Activated CD4-positive, alpha-beta T cell treated with anti-CD3 and anti-CD28 coated beads for 48 hours (primary cell): Measurements from ENCODE around the gene CHM.
"Not testable (repeated sequence)": the region's sequence is repeated elsewhere in the genome, so short reads cannot be mapped to it uniquely, and the experiment has no call there.

Experiments
- DNase-seq: peaks from one replicate; pipeline ENCODE4 v3.0.0-alpha.2; 2020

Gene CHM

GRCh38 chrX:86047174-86047935 lies at the start of gene CHM:
Gene CHM (minus strand): TSS chrX:86047558. CDS start chrX:86047532, 26 bp downstream.
- peak; percentile 57 for DNase-seq

GRCh38 chrX:86078650-86079049 lies 31.3 kb upstream of the CHM start:
- no peak for DNase-seq

GRCh38 chrX:86066998-86067397 lies 19.6 kb upstream of the CHM start:
- DNase-seq: no peak

GRCh38 chrX:86061407-86061806 lies 14.0 kb upstream of the CHM start:
- no peak for DNase-seq

- DNase-seq: no peak
Observed at GRCh38 chrX:86051741-86052140, 4.4 kb upstream of the CHM start.

GRCh38 chrX:86047936-86048280 lies 550 bp upstream of the CHM start:
- peak; percentile 2 for DNase-seq

GRCh38 chrX:86044216-86044615 lies 3.1 kb downstream of the CHM start:
- DNase-seq: no peak

GRCh38 chrX:86039625-86040568 lies 7.5 kb downstream of the CHM start:
- DNase-seq: no peak

GRCh38 chrX:86033385-86033784 lies 14.0 kb downstream of the CHM start:
- no peak for DNase-seq

- DNase-seq: no peak
Observed at GRCh38 chrX:86028681-86029080, 18.7 kb downstream of the CHM start.

GRCh38 chrX:86023811-86024210 lies 23.5 kb downstream of the CHM start:
- DNase-seq: no peak

GRCh38 chrX:86021652-86022289 lies 25.6 kb downstream of the CHM start:
- DNase-seq: no peak

- no peak for DNase-seq
Observed at GRCh38 chrX:86016139-86016538, 31.2 kb downstream of the CHM start.

GRCh38 chrX:86014959-86015358 lies 32.4 kb downstream of the CHM start:
- peak; percentile 6 for DNase-seq

GRCh38 chrX:86014421-86014820 lies 32.9 kb downstream of the CHM start:
- peak; percentile 4 for DNase-seq

- no peak for DNase-seq
Observed at GRCh38 chrX:86013792-86014191, 33.6 kb downstream of the CHM start.

- DNase-seq: no peak
Observed at GRCh38 chrX:86012188-86012587, 35.2 kb downstream of the CHM start.

- DNase-seq: not testable (repeated sequence)
Observed at GRCh38 chrX:86009803-86010202, 37.6 kb downstream of the CHM start.

GRCh38 chrX:86007891-86008290 lies 39.5 kb downstream of the CHM start:
- DNase-seq: not testable (repeated sequence)

GRCh38 chrX:86002076-86002896 lies 45.1 kb downstream of the CHM start:
- DNase-seq: no peak

GRCh38 chrX:85998954-85999353 lies 48.4 kb downstream of the CHM start:
- no peak for DNase-seq

- no peak for DNase-seq
Observed at GRCh38 chrX:85996555-85996954, 50.8 kb downstream of the CHM start.

GRCh38 chrX:85995641-85996040 lies 51.7 kb downstream of the CHM start:
- DNase-seq: no peak
